ENCODE results near the gene BEAN1. TPM values are rescaled to one million over a fixed set of nuclear protein-coding genes. Genes with fewer than 3 reads are reported as not detected.

BEAN1 gene
- total RNA-seq, 1 donor: 0.36 TPM

Other genes with a start within 250 kb of the BEAN1 start
- gene CDH5, start 60.6 kb upstream of the BEAN1 start, total RNA-seq: 0.72 and 1.8 TPM in 2 replicates
- gene TK2, start 122.8 kb downstream of the BEAN1 start, total RNA-seq: 73.5 and 81.3 TPM in 2 replicates
- 46.0 and 48.9 TPM in 2 replicates for gene CKLF, start 125.3 kb downstream of the BEAN1 start, total RNA-seq
- 4.0 and 4.1 TPM in 2 replicates for gene CMTM1, start 139.1 kb downstream of the BEAN1 start, total RNA-seq
- not detected in 2 replicates for gene CMTM2, start 152.2 kb downstream of the BEAN1 start, total RNA-seq
- 24.6 and 29.8 TPM in 2 replicates for gene CMTM3, start 177.4 kb downstream of the BEAN1 start, total RNA-seq

Measured in osteoblast (primary cell).